Measurements from ENCODE around the gene TMEM51.

GRCh38 chr1:15244813-15245212 is 91.3 kb downstream of the TMEM51 start:
- TF ChIP-seq POLR2A (IDR thresholded peaks at IDR 0.05; ENCODE audit: low read depth, low read length), result no peak
- no peak for TF ChIP-seq RAD21 (IDR thresholded peaks at IDR 0.05; ENCODE audit: low read length)
- TF ChIP-seq CTCF (conservative IDR thresholded peaks at IDR 0.05; ENCODE audit: low read depth, low read length), result no peak
- no peak for TF ChIP-seq USF2 (IDR thresholded peaks at IDR 0.05; ENCODE audit: low read depth, low read length)
- no peak for TF ChIP-seq NFE2L2 (IDR thresholded peaks at IDR 0.05; ENCODE audit: low read depth, low read length)
- no peak for TF ChIP-seq SMC3 (IDR thresholded peaks at IDR 0.05; ENCODE audit: low read depth, low read length)
- TF ChIP-seq BHLHE40 (IDR thresholded peaks at IDR 0.05; ENCODE audit: low read depth, low read length), result no peak
- TF ChIP-seq ELK1 (IDR thresholded peaks at IDR 0.05; ENCODE audit: borderline replicate concordance, low read depth, low read length), result no peak
- TF ChIP-seq CEBPB (IDR thresholded peaks at IDR 0.05; ENCODE audit: low read depth, low read length), result no peak
- TF ChIP-seq MXI1 (IDR thresholded peaks at IDR 0.05; ENCODE audit: borderline replicate concordance, low read depth, low read length), result no peak
- no peak for TF ChIP-seq RFX5 (IDR thresholded peaks at IDR 0.05; ENCODE audit: low read depth, low read length)

Measured in IMR-90 (cell line).